Measurements from ENCODE around the gene MMP24.

DNA sequence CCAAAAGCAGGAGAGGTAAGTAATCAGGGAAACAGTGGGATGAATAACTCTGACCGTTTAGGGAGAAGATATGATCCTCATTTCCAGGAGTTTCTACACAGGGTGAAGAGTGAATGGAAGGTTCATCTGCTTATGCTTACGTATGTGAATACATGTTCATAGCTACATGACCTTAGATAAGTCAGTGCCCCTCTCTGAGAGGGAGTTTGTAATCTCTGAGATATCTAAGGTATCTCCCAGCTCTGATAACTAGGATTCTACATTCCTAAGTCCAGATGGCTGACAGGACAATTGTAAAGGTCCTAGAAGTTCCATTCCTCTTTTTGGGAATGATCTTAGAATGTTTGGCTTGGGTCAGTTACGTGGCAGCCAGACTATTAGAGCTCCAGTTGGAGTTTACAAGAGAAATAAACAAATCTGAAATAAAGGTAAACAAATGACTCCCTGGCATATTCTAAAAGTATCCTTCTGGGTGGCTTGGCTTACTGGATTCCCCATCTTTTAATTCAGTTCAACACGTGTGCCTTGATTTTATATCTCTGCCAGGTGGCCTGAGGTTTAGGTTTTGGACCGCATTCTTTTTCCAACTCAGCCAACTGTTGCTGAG is 38.8 kb upstream of the MMP24 start:
- TF ChIP-seq, protein P1, sequence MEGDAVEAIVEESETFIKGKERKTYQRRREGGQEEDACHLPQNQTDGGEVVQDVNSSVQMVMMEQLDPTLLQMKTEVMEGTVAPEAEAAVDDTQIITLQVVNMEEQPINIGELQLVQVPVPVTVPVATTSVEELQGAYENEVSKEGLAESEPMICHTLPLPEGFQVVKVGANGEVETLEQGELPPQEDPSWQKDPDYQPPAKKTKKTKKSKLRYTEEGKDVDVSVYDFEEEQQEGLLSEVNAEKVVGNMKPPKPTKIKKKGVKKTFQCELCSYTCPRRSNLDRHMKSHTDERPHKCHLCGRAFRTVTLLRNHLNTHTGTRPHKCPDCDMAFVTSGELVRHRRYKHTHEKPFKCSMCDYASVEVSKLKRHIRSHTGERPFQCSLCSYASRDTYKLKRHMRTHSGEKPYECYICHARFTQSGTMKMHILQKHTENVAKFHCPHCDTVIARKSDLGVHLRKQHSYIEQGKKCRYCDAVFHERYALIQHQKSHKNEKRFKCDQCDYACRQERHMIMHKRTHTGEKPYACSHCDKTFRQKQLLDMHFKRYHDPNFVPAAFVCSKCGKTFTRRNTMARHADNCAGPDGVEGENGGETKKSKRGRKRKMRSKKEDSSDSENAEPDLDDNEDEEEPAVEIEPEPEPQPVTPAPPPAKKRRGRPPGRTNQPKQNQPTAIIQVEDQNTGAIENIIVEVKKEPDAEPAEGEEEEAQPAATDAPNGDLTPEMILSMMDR (IDR thresholded peaks at IDR 0.05) = no peak
- TF ChIP-seq POLR2AphosphoS5 (IDR thresholded peaks at IDR 0.05) (no peak), POLR2A (IDR thresholded peaks at IDR 0.05) (no peak)
